GM10266 (cell line): ENCODE results near the gene HSF5.

Experiments
- DNase-seq: peaks from one replicate; pipeline ENCODE4 v3.0.0; 2012; ENCODE audit errors: extremely low spot score
- TF ChIP-seq, protein P1 (sequence below): IDR thresholded peaks from 2 replicates; pipeline ENCODE4 v1.5.1; 2012; ENCODE audit warnings: mild to moderate bottlenecking, low read depth; ENCODE audit not compliant: control insufficient read depth, insufficient read depth; ENCODE audit errors: missing control alignments

Gene HSF5

DNA sequence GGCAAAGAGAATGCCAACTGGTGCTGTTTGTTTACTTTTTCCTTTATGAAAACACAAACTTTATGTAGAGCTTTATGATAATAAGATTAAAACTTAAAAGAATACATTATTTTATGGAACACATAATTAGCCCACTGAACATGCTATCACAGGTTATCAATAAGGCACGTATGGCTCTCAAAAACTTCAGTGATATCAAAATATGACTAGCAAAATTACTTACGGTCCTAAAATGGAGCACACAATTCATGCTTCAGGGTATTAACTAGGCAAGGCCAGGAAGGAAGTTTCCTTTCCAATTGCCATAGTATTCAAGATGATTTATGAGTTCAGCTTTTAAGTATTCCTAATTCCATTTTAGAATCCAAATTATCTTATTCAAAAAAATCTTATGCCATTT lies 74.5 kb downstream of the HSF5 start:
- no peak for DNase-seq
- TF ChIP-seq, protein P1, sequence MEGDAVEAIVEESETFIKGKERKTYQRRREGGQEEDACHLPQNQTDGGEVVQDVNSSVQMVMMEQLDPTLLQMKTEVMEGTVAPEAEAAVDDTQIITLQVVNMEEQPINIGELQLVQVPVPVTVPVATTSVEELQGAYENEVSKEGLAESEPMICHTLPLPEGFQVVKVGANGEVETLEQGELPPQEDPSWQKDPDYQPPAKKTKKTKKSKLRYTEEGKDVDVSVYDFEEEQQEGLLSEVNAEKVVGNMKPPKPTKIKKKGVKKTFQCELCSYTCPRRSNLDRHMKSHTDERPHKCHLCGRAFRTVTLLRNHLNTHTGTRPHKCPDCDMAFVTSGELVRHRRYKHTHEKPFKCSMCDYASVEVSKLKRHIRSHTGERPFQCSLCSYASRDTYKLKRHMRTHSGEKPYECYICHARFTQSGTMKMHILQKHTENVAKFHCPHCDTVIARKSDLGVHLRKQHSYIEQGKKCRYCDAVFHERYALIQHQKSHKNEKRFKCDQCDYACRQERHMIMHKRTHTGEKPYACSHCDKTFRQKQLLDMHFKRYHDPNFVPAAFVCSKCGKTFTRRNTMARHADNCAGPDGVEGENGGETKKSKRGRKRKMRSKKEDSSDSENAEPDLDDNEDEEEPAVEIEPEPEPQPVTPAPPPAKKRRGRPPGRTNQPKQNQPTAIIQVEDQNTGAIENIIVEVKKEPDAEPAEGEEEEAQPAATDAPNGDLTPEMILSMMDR: no peak

DNA sequence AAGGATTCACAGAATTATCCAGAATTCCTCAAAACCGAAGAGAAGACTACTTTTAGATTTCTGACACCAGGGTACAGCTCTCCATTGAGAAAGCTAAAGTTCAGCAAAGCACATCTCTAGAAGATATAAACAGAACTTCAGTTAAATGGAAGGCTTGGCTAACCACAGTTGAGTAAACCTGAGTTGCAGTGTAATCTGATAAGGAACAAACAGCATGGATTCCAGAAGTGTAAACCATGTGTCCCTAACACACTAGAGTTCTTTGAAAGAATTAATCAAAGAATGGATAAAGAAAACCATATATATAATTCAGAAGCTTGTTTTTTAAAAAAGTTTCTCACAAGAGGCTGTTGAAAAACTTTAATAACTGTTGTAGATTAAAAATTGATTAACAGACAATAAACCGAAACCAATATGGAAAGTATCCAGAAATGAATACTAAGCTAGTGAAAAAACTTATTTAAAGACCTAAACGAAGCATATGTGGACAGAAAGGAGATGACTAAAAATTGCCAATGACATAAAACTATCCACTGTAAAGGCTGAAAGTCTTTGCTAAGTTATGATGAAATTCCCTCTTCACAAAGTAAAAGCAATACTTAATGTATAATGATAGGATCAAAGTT lies 75.1 kb downstream of the HSF5 start:
- TF ChIP-seq, protein P1: no peak
- DNase-seq: no peak

DNA sequence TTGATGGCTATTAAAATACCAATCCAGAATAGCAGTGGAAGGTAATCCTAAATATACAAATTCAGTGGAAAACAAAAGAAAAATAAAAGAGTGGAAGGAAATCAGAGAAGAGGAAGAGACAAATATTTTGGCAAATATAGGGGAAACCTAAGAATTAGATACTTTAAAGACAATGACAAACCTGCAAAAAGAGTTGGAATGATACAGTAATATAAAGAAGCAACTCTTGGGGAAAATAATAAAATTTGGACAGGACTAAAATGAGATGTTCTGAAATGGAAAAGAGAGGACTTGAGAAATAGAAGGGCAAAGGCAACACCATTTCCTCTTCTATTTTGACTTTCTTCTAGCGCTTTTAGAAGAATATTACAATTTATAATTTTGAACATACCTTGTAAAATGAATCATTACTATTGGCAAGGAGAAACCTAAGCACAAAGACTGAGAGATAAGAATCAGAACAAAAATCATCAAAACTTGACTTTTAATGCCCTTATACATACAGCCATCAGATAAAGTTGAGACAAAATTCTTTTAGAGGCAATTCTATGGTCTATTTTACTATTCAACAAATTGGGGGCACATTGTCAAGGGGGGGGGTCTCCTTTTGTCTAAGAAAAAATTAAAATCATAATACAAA lies 76.0 kb downstream of the HSF5 start:
- DNase-seq: no peak
- TF ChIP-seq, protein P1: no peak

DNA sequence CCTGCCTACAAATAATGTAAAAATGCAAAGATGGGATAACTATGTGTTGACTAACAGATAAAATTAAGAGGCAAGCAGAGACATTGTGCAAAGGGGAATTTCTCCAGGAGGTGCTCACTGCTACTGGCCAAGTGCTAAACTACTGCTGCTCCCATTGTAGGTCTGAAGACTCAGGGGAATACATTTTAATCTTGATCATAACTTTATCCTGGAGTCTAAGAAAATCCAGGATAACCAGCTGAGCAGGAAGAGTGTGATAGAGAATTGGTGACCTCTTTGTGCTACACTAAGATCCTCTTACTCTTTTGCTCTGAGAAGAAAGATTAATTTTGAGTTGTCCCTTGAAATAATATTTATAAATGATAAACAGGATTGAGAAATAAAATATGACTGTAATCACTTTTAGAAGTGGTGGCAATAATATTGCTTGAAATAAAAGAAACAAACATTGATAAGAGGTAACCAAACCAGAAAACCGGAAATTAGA lies 76.8 kb downstream of the HSF5 start:
- TF ChIP-seq, protein P1: no peak
- DNase-seq: no peak

DNA sequence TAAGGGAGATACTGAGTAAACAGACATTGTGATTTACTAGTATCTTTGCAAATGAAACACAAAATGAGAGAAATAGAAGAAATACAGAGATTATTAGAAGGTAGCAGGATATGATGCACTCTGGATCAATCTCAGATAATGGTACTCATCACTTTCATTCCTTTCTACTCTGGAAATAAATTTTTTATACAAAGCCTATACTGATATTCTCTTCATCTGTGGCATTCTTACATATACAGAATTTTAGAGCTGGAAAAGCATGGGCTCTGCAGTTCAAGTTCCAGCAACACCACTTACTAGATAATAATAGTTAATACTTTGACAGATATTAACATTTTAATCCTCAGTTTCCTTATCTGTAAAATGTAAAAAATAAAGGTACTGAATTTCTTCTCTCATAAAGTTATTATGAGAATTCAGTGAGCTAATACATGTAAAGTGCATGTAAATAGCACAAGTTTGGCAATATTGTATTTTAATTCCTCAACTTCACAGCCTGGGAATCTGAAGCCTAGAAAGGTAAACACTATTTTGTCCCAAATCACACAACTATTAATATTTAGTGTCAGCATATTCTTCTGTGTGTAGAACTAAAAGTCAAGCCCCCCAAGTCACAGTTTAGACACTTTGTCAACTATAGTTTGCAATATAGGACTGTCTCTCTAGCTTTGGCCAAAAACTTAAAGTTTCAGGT lies 77.3 kb downstream of the HSF5 start:
- TF ChIP-seq, protein P1: no peak
- no peak for DNase-seq

DNA sequence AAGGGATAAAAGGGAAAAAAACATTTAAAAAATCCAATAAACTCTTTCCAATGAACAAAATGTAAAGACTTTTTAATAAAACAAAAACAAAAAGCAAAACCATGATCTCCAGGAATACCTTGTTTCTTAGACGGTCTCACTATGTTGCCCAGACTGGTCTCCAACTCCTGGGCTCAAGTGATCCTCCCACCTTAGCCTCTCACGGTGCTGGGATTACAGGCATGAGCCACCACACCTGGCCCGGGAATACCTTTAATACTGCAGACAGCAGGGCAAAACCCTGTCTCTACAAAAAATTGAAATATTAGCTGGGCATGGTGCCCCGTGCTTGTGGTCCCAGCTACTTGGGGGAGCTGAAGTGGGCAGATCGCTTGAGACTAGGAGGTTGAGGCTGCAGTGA lies 78.8 kb downstream of the HSF5 start:
- TF ChIP-seq, protein P1: no peak
- no peak for DNase-seq

DNA sequence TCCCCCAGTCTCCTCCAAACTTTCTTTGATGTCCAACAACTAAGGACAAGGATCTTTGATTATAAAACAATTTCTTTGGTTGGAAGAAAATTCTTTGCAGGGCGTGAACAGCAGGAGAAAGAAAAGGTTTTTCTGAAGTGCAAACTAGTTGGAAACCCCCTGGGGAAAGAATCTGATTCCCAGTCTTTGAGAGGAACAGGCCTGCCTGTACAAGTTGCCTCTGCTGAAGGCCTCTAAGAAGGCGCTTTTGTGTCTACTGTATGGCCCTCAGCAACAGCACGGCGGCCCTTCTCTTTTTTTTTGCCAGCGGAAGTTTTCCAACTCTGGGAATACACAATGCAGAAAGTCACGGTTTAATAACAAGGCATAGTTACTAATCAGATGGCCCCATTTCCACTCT lies 84.9 kb downstream of the HSF5 start:
- no peak for DNase-seq
- TF ChIP-seq, protein P1: no peak
